Fibroblast of skin of scalp (primary cell): ENCODE data around the gene LATS2.
"Not testable (repeated sequence)": the region's sequence is repeated elsewhere in the genome, so short reads cannot be mapped to it uniquely, and the experiment has no call there.

ENCODE experiments used
- DNase-seq: peaks from one replicate; pipeline ENCODE4 v3.0.0-alpha.2; 2013

The LATS2 gene

DNA sequence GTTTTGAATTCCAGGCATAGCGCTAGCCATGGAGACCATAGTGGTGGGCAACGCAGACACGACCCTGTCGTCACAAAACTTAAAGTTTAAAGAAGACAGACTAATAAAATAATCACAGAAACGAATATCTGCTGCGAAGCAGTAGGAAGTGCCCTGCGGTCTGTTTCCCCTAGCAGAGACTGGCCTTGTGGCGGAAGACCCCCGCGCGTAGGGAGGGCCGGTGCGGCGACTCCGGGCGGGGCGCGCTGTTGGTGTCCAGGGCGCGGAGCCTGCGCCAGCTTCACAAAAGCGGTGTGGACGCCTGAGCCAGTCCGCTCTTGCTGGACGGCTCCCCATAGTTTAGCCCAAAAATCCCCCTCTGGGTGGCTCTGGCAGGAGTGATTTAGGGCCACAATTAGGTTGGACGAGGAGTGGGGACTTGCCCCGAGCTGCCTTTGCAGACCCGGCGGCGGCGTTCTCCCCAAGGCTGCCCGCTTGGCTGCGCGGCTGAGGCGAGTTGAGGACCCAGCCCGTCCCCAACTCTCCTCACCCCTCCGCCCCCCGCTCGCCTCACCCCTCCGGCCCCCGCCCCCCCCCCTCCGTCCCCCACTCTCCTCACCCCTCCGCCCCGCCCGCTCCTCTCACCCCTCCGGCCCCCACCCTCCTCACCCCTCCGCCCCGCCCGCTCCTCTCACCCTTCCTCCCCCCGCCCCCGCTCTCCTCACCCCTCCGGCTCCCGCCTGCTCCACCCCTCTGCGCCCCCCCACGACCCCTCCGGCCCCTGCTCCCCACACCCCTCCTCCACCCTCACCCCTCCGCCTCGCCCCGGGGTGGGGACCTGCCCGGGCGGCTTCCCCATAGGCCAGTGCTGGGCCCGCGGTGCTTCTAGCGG is 14.2 kb upstream of the LATS2 start:
- peak; percentile 40 for DNase-seq

DNA sequence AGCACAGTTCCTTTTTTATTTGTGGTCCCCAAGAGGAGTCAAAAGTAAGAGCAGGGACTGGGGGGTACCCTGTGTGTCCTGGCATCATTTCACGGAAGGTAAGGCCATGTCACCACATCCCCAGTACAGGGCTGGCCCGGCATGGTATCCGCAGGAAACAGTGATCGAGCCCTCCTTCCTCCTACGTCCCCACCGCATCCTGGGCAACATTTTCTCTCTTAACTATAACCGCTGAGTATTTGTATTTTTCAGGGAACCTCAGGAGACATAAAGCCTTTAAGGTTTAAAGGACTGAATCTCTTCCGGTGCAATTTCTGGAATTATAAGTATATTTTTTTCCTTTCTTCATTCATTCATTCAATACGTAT is 13.6 kb upstream of the LATS2 start:
- no peak for DNase-seq

DNA sequence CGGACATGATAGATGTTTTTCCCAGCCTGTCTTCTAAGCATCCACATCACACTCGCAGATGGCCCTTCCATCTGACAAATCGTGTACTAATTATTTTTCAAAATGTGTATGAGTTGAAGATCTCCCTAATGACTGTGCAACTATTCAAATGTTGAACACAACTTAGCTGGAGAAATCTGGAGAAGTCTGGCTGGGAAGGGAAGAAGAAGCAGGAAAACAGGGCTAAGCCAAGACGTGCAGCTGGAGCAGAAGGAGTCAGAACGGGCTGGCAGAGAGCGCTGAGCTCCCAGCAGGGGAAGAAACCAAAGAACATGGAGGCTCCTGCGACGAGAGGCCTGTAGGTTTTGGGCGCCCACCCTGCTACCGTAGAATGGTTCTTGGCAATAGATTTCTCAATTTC is 13.2 kb upstream of the LATS2 start:
- DNase-seq: peak; percentile 62

DNA sequence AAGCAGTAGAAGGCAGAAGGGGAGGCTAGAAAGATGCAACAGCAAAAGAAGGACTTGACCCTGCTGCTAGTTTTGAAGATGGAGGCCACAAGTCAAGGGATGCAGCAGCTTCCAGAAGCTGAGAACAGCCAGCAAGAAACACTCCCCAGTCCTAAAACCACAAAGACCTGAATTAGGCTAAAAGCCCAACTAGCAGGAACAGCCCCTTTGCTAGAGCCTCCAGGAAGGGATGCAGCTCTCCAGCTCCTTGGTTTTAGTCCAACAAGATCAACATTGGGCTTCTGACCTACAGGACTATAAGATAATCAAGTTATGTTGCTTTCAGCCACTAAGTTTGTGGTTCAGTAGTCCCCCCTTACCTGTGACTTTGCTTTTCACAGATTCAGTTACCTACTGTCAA is 10.5 kb upstream of the LATS2 start:
- peak; percentile 42 for DNase-seq

DNA sequence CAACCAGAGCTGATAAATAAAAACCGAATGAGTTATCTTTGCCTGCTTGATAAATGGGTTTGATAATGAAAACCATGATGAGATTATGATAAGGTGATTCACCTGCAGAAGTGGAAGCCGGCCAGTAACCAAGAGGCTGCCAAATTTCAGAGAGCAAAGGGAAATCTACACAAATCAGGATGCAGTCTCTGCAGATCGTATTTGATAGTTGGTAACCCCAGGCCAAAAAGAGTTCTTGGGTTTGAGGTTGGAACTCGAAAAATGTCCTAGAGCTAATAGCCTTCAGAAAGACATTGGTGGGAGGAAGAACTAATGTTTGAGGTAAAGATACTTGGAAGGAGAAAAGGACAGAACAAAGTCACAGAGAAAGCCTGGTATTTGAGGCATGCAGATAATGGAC is 9.6 kb upstream of the LATS2 start:
- no peak for DNase-seq

DNA sequence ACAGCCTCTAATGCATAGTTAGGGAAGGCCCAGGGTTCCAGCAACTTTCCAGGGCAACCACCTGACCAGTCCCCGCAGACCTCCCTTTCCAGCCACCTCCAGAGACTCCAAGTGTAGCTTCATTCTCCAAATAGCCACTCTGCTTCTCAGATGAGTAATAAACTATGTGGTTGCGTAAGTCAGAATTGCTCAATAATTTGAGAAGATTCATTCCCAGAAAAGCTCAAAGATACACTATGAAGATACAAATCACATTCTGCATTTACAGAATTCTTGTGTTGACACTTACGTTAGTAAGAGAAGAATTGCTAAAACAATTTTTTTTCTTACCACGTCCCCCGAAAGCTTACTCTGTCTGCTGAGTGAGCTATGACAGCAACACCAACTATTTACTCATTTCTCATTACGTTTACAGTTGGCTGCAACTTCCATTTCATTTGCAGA is 8.2 kb upstream of the LATS2 start:
- peak; percentile 97 for DNase-seq

DNA sequence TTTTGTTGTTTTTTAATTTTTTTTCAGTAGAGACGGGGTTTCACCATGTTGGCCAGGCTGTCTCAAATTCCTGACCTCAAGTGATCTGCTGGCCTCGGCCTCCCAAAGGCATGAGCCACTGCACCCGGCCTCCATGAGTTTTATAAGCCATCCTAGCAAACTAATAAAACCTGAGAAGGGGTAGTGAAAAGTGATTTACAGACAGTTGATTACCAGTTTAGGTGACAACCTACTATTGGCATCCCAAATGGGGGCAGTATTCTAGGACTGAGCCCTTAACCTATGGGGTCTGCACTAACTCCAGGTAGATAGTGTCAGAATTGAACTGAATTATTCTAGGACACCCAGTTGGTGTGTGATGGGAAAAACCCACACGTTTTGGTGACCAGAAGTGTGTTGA is 6.5 kb upstream of the LATS2 start:
- no peak for DNase-seq

DNA sequence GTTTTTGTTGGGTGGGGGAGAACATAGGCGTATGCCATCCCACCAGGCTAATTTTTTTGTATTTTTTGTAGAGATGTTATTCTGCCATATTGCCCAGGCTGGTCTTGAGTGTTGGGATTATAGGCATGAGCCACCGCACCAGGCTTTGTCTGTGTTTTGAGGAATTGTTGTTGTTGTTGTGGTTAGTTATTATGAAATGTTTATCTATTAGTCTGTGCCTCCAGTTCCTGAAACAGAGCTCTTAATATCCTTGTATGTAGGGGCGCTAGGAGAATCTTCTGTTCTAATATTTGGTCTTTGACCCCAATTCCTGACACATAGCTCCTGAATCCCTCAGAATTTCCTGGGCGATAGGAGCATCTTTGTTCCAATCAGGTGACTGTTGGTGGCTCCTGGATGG is 5.6 kb upstream of the LATS2 start:
- no peak for DNase-seq

DNA sequence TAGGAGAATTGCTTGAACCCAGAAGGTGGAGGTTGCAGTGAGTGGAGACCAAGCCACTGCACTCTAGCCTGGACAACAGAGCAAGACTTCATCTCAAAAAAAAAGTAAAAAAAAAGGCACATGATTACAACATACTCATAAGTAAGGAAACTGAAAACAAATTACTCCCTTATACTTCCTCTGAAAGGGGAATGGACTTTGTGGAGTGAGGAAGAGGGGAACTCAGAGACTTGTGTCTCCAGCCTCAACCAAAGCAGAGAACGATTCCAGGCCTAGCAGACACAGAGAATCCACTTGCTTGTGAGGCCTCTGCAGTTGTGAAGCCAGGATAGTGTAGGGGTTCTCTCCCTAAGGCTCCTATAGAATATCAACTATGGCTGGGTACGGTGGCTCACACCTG is 4.3 kb upstream of the LATS2 start:
- no peak for DNase-seq

DNA sequence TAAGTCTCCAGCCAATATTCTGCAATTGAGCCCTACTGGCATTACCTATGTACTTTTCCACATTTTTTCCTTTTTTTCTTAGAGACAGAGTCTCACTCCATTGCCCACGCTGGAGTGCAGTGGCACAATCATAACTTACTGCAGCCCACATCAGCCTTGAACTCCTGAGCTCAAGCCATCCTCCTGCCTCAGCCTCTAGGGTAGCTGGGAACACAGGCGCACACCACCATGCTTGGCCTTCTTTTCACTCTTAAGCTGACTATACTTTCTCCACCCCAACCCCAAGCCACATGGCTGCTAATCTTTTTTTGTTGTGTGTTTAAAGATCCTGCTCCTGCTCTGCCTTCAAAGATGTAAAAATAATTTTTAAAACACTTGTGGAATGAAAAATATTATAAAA is 1.6 kb upstream of the LATS2 start:
- DNase-seq: no peak

DNA sequence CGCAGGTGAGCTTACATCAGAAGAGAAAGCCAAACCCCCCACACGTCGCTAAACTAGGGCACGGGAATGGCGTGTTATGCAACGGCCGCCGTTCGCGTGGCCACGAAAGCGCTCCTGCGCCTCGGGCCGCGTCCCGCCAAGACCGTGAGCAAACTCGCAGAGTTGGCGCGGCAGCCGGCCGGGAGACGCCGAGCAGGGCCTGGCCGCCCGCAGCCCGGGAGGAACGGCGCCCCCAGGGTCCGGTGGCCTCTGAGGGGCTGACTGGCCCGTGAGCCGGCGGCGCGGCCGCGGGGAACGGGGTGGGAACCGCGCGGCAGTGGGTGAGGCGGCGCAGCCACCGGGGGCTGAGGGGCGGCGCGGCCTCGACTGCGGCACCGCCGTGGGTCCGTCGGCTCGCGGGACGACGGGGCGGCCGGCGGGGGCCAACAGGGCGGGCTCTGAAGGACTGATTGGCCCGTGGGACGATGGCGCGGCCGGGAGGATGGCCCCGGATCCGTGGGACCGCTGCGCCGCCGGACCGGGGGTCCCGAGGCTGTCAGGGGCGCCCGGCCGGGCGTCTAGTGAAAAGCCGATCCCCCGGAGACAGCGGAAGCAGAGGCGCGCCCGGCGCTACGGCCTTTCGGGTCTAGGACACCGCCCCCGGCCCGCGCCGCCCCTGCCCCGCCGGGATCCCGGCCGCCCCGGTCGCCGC is 903 bp downstream of the LATS2 start:
- DNase-seq: peak; percentile 30

DNA sequence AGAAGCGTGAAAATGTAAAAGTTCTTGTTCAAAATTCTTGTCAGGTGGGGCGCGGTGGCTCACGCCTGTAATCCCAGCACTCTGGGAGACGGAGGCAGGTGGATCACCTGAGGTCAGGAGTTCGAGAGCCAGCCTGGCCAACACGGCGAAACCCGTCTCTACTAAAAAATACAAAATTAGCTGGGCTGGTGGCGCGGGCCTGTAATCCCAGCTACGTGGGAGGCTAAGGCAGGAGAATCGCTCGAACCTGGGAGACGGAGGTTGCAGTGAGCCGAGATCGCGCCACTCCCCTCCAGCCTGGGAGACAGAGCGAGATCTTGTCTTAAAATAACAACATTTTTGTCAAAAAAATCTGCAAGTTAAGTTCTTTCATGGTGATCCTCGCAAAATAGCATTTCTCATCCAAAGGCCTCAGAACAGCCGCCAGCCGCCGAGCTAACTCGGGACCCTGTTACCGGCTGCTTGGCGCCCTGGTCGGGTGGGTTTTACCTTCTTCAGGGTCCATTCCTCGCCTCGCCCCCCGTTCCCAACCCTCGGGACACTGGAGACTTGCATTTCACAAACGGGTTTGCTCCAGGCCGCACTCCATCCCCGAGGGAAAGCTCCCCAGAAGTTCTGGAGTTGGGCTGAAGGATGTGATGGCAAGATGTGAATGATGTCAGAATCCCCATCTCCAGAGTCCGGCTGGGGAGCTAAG is 1.6 kb downstream of the LATS2 start:
- no peak for DNase-seq

DNA sequence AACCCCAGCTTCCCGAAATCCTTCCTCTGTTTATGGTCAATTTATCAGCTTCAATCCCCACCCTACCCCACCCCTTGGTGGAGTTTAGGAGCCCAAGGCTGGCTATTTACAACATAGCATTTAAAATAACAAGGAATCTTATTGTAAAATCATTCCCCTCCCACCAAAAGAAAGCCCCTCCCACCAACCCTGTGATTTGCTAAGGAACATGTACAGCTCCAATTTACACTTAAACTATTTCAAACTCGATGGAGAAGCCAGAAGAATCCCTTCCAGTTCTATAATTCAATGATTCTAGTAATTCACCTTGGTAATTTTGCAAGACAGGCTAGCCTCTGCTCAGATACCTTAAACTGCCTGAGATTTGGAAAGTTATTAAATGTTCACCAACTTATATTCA is 3.0 kb downstream of the LATS2 start:
- DNase-seq: peak; percentile 44

DNA sequence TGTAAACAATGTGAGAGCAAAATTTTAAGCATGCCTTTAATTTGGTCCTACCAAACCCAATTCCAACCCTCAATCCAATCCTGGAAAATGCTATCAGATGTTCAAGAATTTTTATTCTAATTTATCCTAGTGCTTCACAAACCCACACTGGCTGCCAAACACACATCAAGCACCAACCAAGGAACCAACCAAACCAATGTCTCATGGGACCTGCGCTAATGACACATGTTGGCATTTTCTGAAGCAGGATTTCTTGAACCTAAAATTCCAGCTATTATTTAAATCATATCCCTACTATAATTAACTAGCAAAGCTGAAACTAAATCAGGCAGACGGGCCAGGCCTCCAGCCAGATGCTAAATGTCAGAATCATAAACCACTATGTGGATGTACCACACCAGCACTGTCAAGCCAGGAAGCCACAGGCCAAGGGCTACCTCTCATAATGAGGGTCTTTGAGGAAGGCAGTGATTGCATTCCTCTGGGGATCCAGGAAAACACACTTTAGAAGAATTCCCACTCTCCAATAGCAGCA is 5.8 kb downstream of the LATS2 start:
- DNase-seq: peak; percentile 50

DNA sequence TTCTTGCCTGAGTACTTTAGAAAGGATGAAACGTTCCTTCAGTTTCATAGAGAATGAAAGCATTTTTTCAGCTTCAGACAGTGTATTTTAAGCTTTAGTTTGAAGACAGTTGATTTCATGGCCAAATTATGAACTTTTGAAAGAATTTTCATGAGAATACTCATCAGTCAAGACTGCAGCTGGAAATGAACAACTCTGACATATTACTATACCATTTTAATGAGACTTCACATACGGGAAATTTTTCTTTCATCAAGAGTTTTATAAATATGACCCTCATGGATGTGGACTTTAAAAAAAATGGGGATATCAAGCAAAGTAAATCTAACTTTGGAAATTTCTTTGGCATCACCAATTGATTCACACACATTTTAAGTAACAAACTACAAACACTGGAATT is 6.4 kb downstream of the LATS2 start:
- DNase-seq: peak; percentile 65

DNA sequence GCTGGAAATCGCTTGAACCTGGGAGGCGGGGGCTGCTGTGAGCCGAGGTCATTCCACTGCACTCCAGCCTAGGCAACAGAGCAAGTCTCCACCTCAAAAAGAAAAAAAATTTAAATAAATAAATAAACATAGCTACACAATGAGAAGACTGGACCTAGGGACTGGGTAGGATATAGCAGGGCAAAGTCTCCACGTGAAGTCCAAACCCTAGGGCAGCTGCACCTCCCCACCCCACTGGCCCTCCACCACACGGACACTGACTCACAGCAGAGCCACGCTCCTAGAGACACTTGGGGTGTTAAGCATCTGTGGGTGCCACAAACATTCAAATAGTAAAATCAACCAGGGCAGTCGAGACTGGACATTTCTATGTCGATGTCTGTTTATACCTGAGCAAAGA is 7.1 kb downstream of the LATS2 start:
- no peak for DNase-seq

DNA sequence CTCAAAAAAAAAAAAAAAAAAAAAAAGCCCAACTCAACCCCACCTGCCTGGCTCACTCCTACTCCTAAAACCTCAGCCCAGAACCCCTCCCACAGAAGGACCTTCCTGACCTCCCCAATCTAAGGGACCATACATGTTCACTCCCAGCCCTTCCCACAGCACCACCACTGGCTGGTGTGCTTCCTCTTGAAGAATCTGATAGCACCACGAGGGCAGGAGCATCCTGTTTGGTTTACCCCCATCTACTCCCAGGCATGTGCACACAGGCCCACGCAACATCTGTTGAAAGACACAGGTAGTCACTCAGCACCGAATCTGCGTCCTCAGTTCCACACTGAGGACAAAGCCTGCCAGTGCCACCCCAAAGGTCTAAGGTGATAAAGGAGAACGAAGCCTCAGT is 8.2 kb downstream of the LATS2 start:
- no peak for DNase-seq

DNA sequence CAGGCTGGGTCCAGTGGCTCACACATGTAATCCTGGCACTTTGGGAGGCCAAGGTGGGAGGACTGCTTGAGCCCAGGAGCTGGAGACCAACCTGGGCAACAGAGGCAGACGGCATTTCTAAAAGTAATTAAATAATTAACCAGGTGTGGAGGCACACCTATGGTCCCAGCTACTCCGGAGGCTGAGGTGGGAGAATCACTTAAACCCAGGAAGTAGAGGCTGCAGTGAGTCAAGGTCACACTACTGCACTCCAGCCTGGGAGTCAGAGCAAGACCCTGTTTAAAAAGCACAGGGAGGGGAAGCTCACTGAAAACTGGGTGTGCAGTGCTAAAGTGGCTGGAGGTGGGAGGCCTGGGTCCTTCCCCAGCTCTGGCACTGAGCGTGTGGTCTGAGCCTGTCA is 9.7 kb downstream of the LATS2 start:
- DNase-seq: no peak

DNA sequence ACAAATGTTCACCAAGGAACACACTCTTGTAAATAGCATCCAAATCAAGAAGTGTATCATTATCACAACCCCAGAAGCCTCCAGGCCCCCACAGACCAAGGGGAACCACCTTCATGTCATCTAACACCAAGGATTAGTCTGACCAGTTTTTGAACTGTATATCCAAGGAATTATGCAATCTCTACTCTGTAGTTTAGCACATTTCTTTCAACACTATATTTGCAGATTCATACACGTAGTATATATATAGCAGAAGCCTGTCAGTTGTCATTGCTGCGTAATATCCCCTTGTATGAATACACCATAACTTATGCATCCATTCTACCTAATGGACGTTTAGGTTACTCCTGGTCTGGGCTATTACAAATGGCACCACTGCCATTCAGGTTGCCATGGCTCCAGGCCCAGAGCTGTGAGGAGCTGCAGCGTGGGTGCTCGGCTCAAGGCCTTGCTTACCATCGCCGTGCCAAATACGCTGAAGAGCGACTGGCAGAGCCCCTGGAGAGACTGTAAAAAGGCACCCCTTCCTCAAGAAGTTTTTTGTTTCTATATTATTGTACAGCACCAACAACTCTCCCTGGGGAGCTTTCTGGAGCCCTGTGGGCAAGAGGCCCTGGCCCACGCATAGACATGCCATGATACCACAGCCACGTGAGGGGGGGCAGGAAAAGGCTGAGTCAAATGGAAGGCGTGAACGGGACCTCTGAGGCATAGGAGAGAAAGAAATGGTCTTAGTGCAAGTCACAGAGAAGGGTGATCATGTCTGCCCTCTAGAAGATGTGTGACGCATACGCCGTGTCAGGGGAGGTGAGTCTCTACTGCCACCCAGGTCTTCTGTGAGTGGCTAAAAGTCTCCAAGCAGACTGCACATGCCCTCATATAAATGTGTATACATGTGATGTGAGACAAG is 10.8 kb downstream of the LATS2 start:
- peak; percentile 36 for DNase-seq

DNA sequence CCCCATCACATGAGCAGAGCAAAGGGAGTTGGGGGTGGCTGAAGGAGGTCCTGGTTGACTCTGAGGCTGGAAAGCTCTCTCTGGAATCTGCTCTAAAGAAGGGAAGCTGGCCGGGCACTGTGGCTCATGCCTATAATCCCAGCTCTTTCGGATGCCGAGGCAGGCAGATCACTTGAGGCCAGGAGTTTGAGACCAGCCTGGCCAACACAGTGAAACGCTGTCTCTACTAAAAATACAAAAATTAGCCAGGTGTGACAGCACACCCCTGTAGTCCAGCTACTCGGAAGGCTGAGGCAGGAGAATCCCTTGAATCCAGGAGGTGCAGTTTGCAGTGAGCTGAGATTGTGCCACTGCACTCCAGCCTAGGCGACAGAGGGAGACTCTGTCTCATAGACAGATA is 11.7 kb downstream of the LATS2 start:
- DNase-seq: not testable (repeated sequence)

DNA sequence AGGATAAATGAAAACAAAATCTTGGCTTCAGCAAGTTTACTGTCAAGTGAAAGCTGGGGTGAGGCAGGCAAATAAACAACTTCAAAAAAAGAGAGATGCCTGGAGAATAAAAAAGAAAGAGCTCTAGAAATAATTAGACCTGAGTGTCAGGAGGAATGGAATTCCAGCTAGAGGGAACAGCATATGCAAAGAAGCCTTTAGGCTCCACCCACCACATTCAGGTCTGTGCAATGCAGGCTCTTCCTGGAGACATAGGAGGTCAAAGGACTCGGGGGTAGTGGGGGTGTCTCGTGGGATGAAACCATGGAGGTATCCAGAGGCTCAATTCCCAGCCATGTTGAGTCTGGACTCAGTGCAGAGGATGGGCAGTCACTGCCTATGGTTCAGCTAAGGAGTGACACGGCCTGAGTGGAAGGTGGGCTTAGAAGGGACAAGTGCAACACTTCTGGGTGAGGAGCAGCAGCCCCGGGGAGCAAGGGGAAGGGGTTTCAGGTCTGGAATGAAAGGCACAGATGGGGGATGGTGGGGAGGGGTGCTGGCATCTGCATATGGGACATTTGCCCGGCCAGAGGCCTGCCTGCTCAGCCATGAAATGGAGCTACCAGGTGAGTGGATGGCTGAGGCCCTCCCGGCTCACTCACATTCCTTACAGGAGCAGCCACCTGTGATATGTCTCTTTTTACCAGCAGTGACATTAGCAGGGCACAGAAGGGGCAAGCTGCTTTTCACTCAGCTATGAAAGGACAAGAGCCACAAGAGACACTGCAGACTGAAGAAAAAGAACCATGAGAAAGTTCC is 12.3 kb downstream of the LATS2 start:
- DNase-seq: no peak
